SH-SY5Y (cell line): ENCODE data around the gene DUOXA1.

Experiments
- GATA2 ChIP-seq: IDR thresholded peaks from 2 replicates; pipeline ENCODE4 v1.6.1; 2011; ENCODE audit warnings: mild to moderate bottlenecking, low read depth, low read length
- GATA3 ChIP-seq: IDR thresholded peaks from 2 replicates; pipeline ENCODE4 v1.6.1; 2011; ENCODE audit warnings: low read depth, mild to moderate bottlenecking, low read length, moderate library complexity

- no peak for TF ChIP-seq GATA3
- TF ChIP-seq GATA2: no peak
These were observed 37.4 kb upstream of the DUOXA1 start for GRCh38 chr15:45166834-45167630.
